Lower leg skin (tissue), 4 donors: Measurements from ENCODE around the gene IFNGR2. TPM values are rescaled to one million over a fixed set of nuclear protein-coding genes. Genes with fewer than 3 reads are reported as not detected.

ENCODE experiments used
- DNase-seq, 2 donors: peaks; one replicate each; pipeline ENCODE4 v3.0.0-alpha.2; 2019; ENCODE audit warnings: low spot score in 2 of 2
- H3K4me3 ChIP-seq: fragments of 200-600 bp; sonication (generic); 2 replicates; pipeline ENCODE4 v1.5.1; 2017; ENCODE audit warnings: mild to moderate bottlenecking, low read depth; ENCODE audit not compliant: poor library complexity, severe bottlenecking
- CTCF ChIP-seq, 3 donors: fragments of 450-650 bp; IDR thresholded peaks; one replicate each; pipeline ENCODE4 v1.5.1; 2016; ENCODE audit warnings: antibody characterized with exemption in 3 of 3, mild to moderate bottlenecking in 3 of 3, moderate library complexity in 2 of 3
- POLR2A ChIP-seq, 2 donors: fragments of 450-650 bp; IDR thresholded peaks; one replicate each; pipeline ENCODE4 v1.6.1; 2016 to 2017; ENCODE audit warnings: antibody characterized with exemption in 2 of 2, mild to moderate bottlenecking in 1 of 2, moderate library complexity in 1 of 2
- WGBS, 2 donors: methylation state at CpG; one replicate each; pipeline ENCODE4 v1.1.5; 2018; 5-methylcytosine and 5-hydroxymethylcytosine counted together
- intact Hi-C: fragments of 100-400 bp; cut with DNase I; formaldehyde crosslinking; loops from one replicate; pipeline ENCODE4 v1.15.0; 2023; ENCODE audit warnings: low total_unique reads
- total RNA-seq, 4 donors: library from RNA; depleted of rRNA; stranded (reverse); fragments of >200 nt; gene quantifications; one replicate each; pipeline ENCODE4 v1.1.0, GENCODE V29; 2016

Gene IFNGR2
- total RNA-seq, 4 donors from 2014 or later, result 46.7 to 74.1 (median 60.9) TPM

GRCh38 chr21:33371366-33371765 is 31.8 kb upstream of the IFNGR2 start:
- no peak for TF ChIP-seq CTCF (IDR thresholded peaks at IDR 0.05)
- TF ChIP-seq POLR2A (IDR thresholded peaks at IDR 0.05), result no peak
- no peak overlapping the region for H3K4me3 ChIP-seq
- WGBS, 2 donors, result 87% methylated on average over 3 of the region's 3 CpGs
- intact Hi-C loops, result no loop called here
- peak in 1 of 2 donors; percentile 52 for DNase-seq

- WGBS, 2 donors, result 89 to 92% methylated on average over 12 of the region's 12 CpGs
- no peak overlapping the region for H3K4me3 ChIP-seq
- no peak for TF ChIP-seq CTCF (IDR thresholded peaks at IDR 0.05)
- DNase-seq, result peak in 1 of 2 donors; percentile 71
- intact Hi-C loops, result no loop called here
These were observed 30.6 kb upstream of the IFNGR2 start for GRCh38 chr21:33372582-33372981.

- no peak overlapping the region for H3K4me3 ChIP-seq
- peak in 1 of 2 donors; percentile 63 for DNase-seq
- WGBS, 2 donors, result 55 to 60% methylated on average over 2 of the region's 2 CpGs
- intact Hi-C loops, result no loop called here
- no peak for TF ChIP-seq CTCF (IDR thresholded peaks at IDR 0.05)
- no peak for TF ChIP-seq POLR2A (IDR thresholded peaks at IDR 0.05)
These were observed 29.8 kb upstream of the IFNGR2 start for GRCh38 chr21:33373451-33373850.

GRCh38 chr21:33374080-33374449 is 29.1 kb upstream of the IFNGR2 start:
- WGBS, 2 donors, result 40 to 49% methylated on average over 2 of the region's 2 CpGs

GRCh38 chr21:33374450-33375096 is 28.6 kb upstream of the IFNGR2 start:
- intact Hi-C loops, result no loop called here
- TF ChIP-seq POLR2A (IDR thresholded peaks at IDR 0.05), result no peak
- TF ChIP-seq CTCF (IDR thresholded peaks at IDR 0.05), result no peak
- H3K4me3 ChIP-seq, result no peak overlapping the region
- DNase-seq, result peak in 1 of 2 donors; percentile 77
- WGBS, 2 donors, result 19 to 23% methylated on average over 4 of the region's 4 CpGs

More at GRCh38 chr21:33374080-33374449, 29.1 kb upstream of the IFNGR2 start:
- DNase-seq, result no peak
- no peak overlapping the region for H3K4me3 ChIP-seq
- intact Hi-C loops, result no loop called here
- TF ChIP-seq CTCF (IDR thresholded peaks at IDR 0.05) (no peak), POLR2A (IDR thresholded peaks at IDR 0.05) (no peak)

GRCh38 chr21:33375101-33375644 is 28.0 kb upstream of the IFNGR2 start:
- intact Hi-C loops, result no loop called here
- no peak for TF ChIP-seq CTCF (IDR thresholded peaks at IDR 0.05)
- TF ChIP-seq POLR2A (IDR thresholded peaks at IDR 0.05), result no peak
- H3K4me3 ChIP-seq, result no peak overlapping the region
- DNase-seq, result peak in 1 of 2 donors; percentile 34
- WGBS, 2 donors, result 64 to 77% methylated on average over 5 of the region's 5 CpGs
